HepG2 (cell line): ENCODE measurements around the gene FAM50A. TPM values are rescaled to one million over a fixed set of nuclear protein-coding genes. Genes with fewer than 3 reads are reported as not detected.

ENCODE experiments used
- ATAC-seq: fragments of 200-7000 bp; cut with Tn5 transposase; 3 replicates; pipeline ENCODE4 v1.9.1; 2020; ENCODE audit warnings: mild to moderate bottlenecking, moderate library complexity
- BruUV-seq: library from RNA; stranded (reverse); fragments of 400-500 nt; replicated peaks from 2 replicates; lab custom pipeline; 2021; lab: Mats Ljungman, UMichigan
- CTCF ChIA-PET: fragments of 300-600 bp; formaldehyde crosslinking; extraction: SDS; loops from one replicate; lab custom pipeline; 2021; ENCODE audit warnings: low total read pairs, inconsistent platforms, low intra/inter-chr PET ratio; lab: Yijun Ruan, JAX
- POLR2A ChIA-PET: fragments of 350-600 bp; sonication (Branson Sonifier 250); formaldehyde crosslinking; loops from one replicate; lab custom pipeline; 2020; ENCODE audit warnings: antibody characterized with exemption, inconsistent platforms; lab: Yijun Ruan, JAX
- DNase-seq: peaks from one replicate; pipeline ENCODE4 v3.0.0-alpha.2; 2015; ENCODE audit warnings: low spot score
- FAIRE-seq: peaks from 3 replicates; lab custom pipeline; 2011; peaks lifted over from hg19 to GRCh38; lab: Jason Lieb, UNC
- H2AFZ ChIP-seq: one replicate; pipeline ENCODE4 v1.6.1; 2011; ENCODE audit warnings: low read length, inconsistent platforms
- H3K27ac ChIP-seq: fragments of 300-600 bp; 3 replicates; pipeline ENCODE4 v1.8.0; 2011; ENCODE audit warnings: mixed run types, mild to moderate bottlenecking, mixed read lengths, low read length, inconsistent platforms; ENCODE audit not compliant: insufficient read depth; ENCODE audit errors: extremely low read length
- H3K27me3 ChIP-seq, 2 experiments: fragments of 200-600 bp in 1 of 2; 2 replicates in 1 of 2; 3 replicates in 1 of 2; pipeline versions ENCODE4 v1.6.0 to v1.8.0; 2011; ENCODE audit warnings: low read length in 2 of 2, mild to moderate bottlenecking in 2 of 2, moderate library complexity in 2 of 2, inconsistent platforms in 1 of 2; ENCODE audit not compliant: insufficient read depth in 2 of 2, control insufficient read depth in 1 of 2
- H3K36me3 ChIP-seq, 2 experiments: fragments of 200-600 bp in 1 of 2; replicated peaks in 1 of 2; 2 replicates in 1 of 2; 3 replicates in 1 of 2; pipeline versions ENCODE4 v1.5.1 to v1.8.0; 2011; ENCODE audit warnings: low read length in 2 of 2, inconsistent platforms in 1 of 2; ENCODE audit not compliant: insufficient read depth in 2 of 2, control insufficient read depth in 1 of 2
- H3K4me1 ChIP-seq: 2 replicates; pipeline ENCODE4 v1.5.1; 2012; ENCODE audit warnings: low read length, inconsistent platforms; ENCODE audit not compliant: insufficient read depth
- H3K4me2 ChIP-seq: 2 replicates; pipeline ENCODE4 v1.6.0; 2011; ENCODE audit warnings: low read depth, low read length, inconsistent platforms
- H3K4me3 ChIP-seq, 3 experiments: fragments of 200-600 bp in 1 of 3; sonication (generic), shearing (Covaris generic) in 1 of 3; replicated peaks in 1 of 3; 2 replicates each; pipeline ENCODE4 v1.5.1; 2011 to 2016; ENCODE audit warnings: low read length in 3 of 3, inconsistent platforms in 2 of 3, low read depth in 2 of 3, mild to moderate bottlenecking in 2 of 3, control low read depth in 1 of 3, mixed read lengths in 1 of 3; ENCODE audit not compliant: insufficient read depth in 1 of 3
- H3K79me2 ChIP-seq: one replicate; pipeline ENCODE4 v1.6.1; 2011; ENCODE audit warnings: low read length, inconsistent platforms; ENCODE audit not compliant: insufficient read depth
- H3K9ac ChIP-seq: 2 replicates; pipeline ENCODE4 v1.6.0; 2011; ENCODE audit warnings: mild to moderate bottlenecking, low read depth, low read length, inconsistent platforms; ENCODE audit not compliant: insufficient read depth
- H3K9me3 ChIP-seq: 2 replicates; pipeline ENCODE4 v1.5.1; 2012; ENCODE audit warnings: mild to moderate bottlenecking, low read length
- H4K20me1 ChIP-seq: 2 replicates; pipeline ENCODE4 v1.6.0; 2011; ENCODE audit warnings: inconsistent platforms, mild to moderate bottlenecking, low read length, moderate library complexity; ENCODE audit not compliant: insufficient read depth
- ATF1 ChIP-seq: IDR thresholded peaks from 2 replicates; pipeline ENCODE4 v1.6.1; 2016; ENCODE audit warnings: mild to moderate bottlenecking, control low read depth
- CBFB ChIP-seq: sonication (generic); formaldehyde crosslinking; IDR thresholded peaks from 2 replicates; pipeline ENCODE4 v1.4.0; 2020; ENCODE audit warnings: missing genetic modification reagents
- ETV6 ChIP-seq: sonication (generic); formaldehyde crosslinking; conservative IDR thresholded peaks from 2 replicates; pipeline ENCODE4 v1.4.0; 2020; ENCODE audit warnings: missing genetic modification reagents
- FOXK2 ChIP-seq: fragments of 450-650 bp; IDR thresholded peaks from 2 replicates; pipeline ENCODE4 v1.6.1; 2016
- HDAC2 ChIP-seq: sonication (generic); formaldehyde crosslinking; IDR thresholded peaks from 2 replicates; pipeline ENCODE4 v1.4.0; 2020; ENCODE audit warnings: missing genetic modification reagents
- REST ChIP-seq, 2 experiments: IDR thresholded peaks; 2 replicates each; pipeline ENCODE4 v1.6.1; 2011 to 2012; ENCODE audit warnings: low read length in 2 of 2, borderline replicate concordance in 1 of 2, low read depth in 1 of 2, mild to moderate bottlenecking in 1 of 2, moderate library complexity in 1 of 2
- RFX1 ChIP-seq: fragments of 450-650 bp; IDR thresholded peaks from 2 replicates; pipeline ENCODE4 v1.6.1; 2017
- SIN3A ChIP-seq: IDR thresholded peaks from 2 replicates; pipeline ENCODE4 v1.6.1; 2011; ENCODE audit warnings: low read depth, mild to moderate bottlenecking, control low read depth, low read length, borderline replicate concordance
- TRIM24 ChIP-seq: sonication (generic); formaldehyde crosslinking; IDR thresholded peaks from 2 replicates; pipeline ENCODE4 v1.8.0; 2022; ENCODE audit warnings: mild to moderate bottlenecking, missing genetic modification reagents
- ZC3H4 ChIP-seq: sonication (generic); formaldehyde crosslinking; IDR thresholded peaks from 2 replicates; pipeline ENCODE4 v1.4.0; 2020; ENCODE audit warnings: missing genetic modification reagents, borderline replicate concordance
- ZNF251 ChIP-seq: sonication (generic); formaldehyde crosslinking; IDR thresholded peaks from 2 replicates; pipeline ENCODE4 v1.9.0; 2021; ENCODE audit warnings: mild to moderate bottlenecking, missing genetic modification reagents
- WGBS: methylation state at CpG from one replicate; pipeline ENCODE4 v1.1.6; 2017; ENCODE audit warnings: low lambda C conversion rate; 5-methylcytosine and 5-hydroxymethylcytosine counted together
- in situ Hi-C: cut with HindIII; loops from 2 replicates; pipeline ENCODE4 v1.10.0; 2017; ENCODE audit warnings: low pct_unique_long_range_greater_than_20kb; ENCODE audit not compliant: extremely low pct_ligation_motif_present
- intact Hi-C: fragments of 100-400 bp; cut with micrococcal nuclease; formaldehyde crosslinking; loops from one replicate; pipeline ENCODE4 v1.10.0; 2022; ENCODE audit not compliant: unreplicated experiment
- polyA plus RNA-seq, 8 experiments: library from polyadenylated mRNA; depleted of rRNA in 3 of 8; stranded (reverse) in 7 of 8; unstranded in 1 of 8; fragments of >200 nt; fragmentation: Illumina TruSeq in 4 of 8; extraction: Trizol in 4 of 8; gene quantifications; 2 replicates each; pipeline versions ENCODE4 v1.2.1 to v1.2.3, GENCODE V29; 2011 to 2016; ENCODE audit warnings: low read depth in 4 of 8, missing spikeins in 1 of 8, mixed read lengths in 1 of 8; ENCODE audit not compliant: insufficient read depth in 1 of 8
- total RNA-seq, 5 experiments: library from RNA; depleted of rRNA; stranded (reverse); fragments of >200 nt; fragmentation: Illumina TruSeq; extraction: Trizol; gene quantifications; 2 replicates each; pipeline ENCODE4 v1.2.3, GENCODE V29; 2016; ENCODE audit warnings: low read depth in 1 of 5

FAM50A gene
- total and polyA plus RNA-seq, 2 of the 13 experiments (the other 11 are each of a cell fraction or from before 2014, with no cell fraction given) = 30.7 to 40.7 TPM

- Histone ChIP-seq H3K36me3 (peaks cover 0 to 2% of the 10 kb centered on the region in 2 experiments; a peak in 2 of 5 replicates), H3K27me3 (no peaks in the 10 kb centered on the region), H3K9ac (no peak overlapping the region), H3K79me2 (peaks cover 2% of the 10 kb centered on the region), H4K20me1 (no peaks in the 10 kb centered on the region), H3K4me1 (peaks cover 11% of the 10 kb centered on the region), H3K4me3 (no peak overlapping the region), H3K27ac (no peak overlapping the region), H3K9me3 (no peaks in the 10 kb centered on the region), H2AFZ (no peak overlapping the region), H3K4me2 (no peak overlapping the region)
- TF ChIP-seq RFX1 (no peak), FOXK2 (no peak), HDAC2 (CRISPR knock-in tag) (no peak), TRIM24 (no peak), ZNF251 (no peak), CBFB (no peak), ZC3H4 (no peak), ETV6 (CRISPR knock-in tag) (no peak), ATF1 (no peak), SIN3A (no peak), REST (IDR thresholded peaks at IDR 0.05; ENCODE audit: borderline replicate concordance in 1 of 2, low read depth in 1 of 2, low read length in 2 of 2) (no peak)
- DNase-seq (no peak), FAIRE-seq (no peak), ATAC-seq (no peak)
- BruUV-seq = no TSS peak
- CTCF ChIA-PET = no interaction called here
- in situ Hi-C loops (no loop called here), intact Hi-C loops (no loop called here)
- 97% methylated on average over 8 of the region's 12 CpGs for WGBS
- POLR2A ChIA-PET = interaction anchor here (1.0 to 1.3 kb wide), 2 partner anchors 49 to 80 kb away, joined by 3 to 4 read pairs; partner anchors contain the start of gene RPL10
Measured at GRCh38 chrX:154446430-154446829, 2.5 kb downstream of the FAM50A start.
